HG03108 (cell line): Measurements from ENCODE around the gene PAX4.
A peak's percentile ranks its signal among the peaks of the same experiment; 100 is the strongest.

Source experiments
- ATAC-seq: cut with Tn5 transposase; IDR thresholded peaks from one replicate; pipeline ENCODE4 v1.9.1; 2021; ENCODE audit warnings: moderate library complexity; ENCODE audit not compliant: unreplicated experiment

Gene PAX4

DNA sequence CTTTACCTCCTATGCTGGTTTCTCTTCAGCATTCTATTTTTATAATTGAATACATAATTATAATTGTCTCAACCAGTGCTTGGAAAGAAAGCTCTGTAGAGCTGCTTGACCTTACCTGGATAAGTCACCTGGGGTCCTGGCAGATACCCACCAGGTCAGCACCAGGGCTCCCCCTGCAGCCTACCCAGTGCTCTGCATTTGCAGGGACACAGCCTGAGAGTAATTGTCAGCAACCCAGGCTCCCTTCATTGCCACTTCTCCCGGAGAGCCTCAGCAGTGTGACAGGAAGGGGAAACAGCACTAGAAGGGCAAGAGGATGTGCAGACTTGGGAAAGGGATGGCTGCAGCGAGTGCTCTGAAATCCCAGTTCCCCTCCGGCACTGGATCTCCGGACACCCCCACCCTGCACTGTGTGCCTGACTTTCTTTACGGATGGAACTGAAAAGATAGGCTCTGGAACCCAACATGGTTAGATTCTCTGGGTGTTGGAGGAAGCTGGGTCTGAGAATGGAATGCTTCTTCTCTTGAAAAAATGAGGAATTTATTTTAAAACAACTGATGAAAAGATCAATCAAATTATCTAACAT, 11.4 kb upstream of the PAX4 start:
- peak; percentile 56 for ATAC-seq

DNA sequence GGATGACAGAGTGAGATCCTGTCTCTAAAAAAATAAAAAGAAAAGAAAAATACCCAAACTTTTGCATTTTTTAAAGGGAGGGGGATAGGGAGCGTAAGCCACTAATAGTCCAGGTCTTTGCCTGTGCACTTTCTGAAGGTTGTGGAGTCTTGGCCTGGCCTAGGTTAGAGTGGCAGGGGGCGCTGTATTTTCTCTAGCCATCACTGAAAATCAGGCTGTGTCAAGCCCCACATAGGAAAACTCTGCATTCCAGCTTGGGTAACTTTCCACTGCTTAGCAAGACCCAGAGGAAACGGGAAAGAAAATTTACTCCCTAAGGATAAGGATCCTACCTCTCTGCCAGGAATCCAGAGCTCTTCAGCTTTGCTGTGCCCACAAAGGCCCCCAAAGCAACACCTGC, 10.5 kb upstream of the PAX4 start:
- no peak for ATAC-seq

DNA sequence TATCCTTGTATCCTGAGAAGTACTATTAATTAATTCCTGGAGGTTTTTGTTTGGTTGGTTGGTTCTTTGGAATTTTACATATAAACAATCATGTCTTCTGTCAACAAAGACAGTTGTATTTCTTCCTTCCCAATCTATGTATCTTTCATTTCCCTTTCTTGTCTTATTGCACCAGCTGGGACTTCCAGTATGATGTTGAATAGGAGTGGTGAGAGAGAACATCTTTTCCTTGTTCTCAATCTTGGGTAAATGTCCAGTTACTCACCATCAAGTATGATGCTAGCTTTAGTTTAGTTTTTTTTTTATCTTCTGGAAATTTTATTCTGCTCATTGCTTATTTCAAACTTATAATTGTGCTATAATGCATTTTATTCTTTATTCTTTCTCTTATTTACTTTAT, 7.4 kb upstream of the PAX4 start:
- no peak for ATAC-seq

DNA sequence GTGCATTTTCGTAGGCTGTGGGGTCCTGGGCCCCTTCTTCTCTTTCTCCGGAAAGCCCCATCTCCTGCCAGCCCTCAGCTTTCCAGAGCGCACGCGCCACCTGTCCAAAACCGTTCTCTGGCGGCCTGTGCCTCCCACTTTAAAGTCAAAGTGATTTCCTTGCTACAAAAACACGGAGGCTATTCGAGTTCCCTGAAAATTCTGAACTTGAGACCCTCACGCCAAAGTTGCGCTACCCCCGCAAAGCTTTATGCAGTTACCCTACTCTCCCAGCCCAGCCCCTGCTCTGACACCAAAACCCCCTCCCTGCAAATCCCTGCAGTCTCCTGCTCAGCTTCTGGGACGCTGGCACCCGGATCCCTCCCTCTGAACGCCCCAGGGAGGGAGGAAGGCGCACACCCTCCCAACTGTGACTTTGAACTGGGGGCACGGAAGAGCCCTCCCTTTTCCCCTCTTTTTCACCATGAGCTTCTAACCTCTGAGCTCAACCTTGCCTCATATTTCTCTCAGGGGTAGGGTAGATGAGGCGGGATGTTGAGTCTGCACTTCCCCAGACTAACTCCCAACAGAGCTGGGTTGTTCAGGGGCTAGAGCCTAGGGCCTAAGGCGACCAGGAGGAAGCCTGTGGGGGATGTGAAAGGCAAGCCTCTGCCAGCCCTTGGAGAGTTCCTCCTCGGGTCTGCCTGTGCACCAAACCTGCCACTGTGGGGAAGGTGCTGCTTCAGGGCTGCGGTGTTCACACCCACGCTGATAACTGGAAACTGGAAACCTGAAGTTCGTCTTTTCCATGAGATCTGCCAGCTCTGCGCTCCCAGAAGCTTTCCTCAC, 2.7 kb upstream of the PAX4 start:
- no peak for ATAC-seq

DNA sequence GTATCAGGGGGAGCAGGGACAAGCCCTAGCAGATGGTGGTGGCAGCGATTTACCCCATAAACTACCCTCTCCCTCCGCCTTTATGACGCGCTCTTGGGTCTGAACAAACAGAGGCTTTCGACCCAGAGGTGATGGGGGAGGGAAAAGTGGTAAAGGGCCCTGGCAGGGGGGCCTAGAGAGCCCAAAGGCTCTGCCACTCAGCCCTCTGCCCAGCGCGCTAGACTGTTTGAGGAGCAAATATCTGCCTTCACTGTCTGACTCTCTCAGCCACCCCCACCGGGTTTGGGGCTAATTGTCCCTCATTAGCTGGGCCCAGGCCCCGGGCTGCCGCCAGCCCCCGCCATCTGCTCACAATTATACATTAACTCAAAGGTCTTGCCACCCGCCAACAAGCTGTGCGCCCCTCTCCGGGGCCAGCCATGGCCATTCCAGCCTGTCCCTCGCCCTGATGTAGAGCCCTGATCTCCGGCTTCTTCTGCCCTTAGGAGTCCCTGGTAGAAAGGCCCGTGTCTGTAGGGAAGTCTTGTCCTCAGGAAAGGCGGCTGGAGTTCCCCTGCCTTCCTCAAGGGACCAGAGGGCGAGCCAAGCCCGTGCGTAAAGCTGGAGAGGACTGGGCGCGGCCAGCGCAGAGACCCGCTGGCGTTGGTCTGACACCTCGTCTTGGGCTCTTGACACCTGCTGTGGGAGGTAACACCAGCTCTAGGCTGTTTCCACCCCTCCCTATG, 1.9 kb upstream of the PAX4 start:
- ATAC-seq: no peak

DNA sequence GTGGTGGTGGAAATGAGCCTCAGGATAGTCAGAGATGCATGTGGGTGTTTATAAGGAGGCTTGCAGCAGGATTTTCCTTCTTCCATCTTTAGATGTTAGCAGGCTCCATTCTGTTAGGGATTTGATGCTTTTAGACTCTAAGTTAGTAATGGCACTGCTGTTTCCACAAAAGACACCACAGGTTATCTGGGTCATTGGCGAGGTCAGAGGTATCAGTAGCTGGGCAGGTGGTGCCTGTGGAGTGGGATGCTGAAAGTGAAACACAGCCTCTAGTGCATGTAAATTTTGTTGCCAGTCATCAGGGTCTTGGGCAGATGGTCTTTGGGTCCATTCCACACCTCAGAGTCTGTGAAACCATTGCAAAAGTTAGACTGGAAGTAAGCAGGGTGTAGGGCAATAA, 833 bp upstream of the PAX4 start:
- ATAC-seq: no peak

DNA sequence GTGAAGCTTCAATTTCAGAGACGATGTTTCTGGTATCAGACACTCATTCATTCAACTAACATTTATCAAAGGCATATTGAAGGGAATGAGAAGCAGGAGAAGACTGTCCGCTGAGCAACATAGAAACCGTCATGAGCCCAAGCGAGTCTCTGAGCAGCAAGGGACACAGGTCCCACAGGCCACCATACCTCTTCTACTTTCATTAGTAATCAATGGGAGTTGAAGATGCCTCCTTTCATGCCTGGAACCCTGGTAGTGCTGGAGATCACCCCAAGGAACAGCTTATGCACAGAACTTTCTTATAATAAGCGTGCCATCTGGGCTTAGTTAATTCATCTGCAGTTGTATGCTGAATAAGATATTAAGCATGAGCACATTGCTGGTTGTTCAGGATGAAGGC, 1.2 kb downstream of the PAX4 start:
- ATAC-seq: no peak

DNA sequence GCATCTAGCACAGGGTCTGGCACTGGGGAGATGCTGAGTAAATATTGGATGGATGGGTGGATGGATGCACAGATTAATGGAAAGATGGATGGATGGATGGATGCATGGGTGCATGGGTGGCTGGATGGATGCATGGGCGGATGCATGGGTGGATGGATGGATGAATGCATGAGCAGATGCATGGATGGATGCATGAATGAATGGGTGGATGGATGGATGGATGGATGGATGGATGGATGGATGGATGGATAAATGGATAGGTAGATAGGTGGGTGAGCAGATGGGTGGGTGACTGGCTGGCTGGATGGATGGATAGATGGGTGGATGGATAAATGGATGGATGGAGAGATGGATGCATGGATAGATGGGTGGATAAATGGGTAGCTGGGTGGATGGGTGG, 5.7 kb downstream of the PAX4 start:
- no peak for ATAC-seq

DNA sequence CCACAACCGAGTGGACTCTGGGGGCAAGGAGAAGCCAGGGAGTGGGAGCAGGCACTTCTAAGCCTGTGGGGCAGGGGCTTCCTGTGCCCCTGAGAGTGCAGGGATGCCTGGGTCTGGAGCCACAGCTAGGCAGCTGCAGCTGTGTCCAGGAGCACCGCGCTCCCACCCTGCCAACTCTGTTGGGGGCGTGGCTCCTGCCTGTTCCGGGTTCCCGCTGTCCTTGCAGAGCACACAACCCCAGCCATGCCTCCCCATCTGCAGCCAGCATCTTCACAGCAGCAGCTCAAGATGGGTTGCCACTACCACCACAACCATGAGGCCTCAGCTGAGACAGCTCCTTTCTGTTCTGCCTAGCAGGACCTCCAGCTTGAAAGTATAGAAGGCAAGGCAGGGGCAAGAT, 8.6 kb downstream of the PAX4 start:
- no peak for ATAC-seq

DNA sequence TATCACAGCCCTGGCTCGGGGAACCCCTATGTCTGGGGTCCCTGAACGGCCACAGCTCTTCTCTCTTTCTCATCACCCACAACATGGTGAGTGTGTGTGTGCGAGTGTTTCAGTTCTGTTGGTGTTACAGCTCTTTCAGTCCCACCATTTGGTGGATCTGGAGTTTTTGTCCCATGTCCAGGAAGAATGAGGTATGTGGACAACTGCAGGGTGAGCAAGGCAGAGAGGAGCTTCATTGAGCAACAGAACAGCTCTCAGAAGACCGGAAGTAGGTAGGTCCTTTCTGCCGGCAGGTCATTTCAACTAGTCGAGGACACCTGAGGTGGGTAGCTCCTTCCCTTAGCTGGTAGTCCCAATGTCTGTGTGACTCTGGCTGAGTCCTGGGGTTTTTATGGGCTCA, 9.5 kb downstream of the PAX4 start:
- ATAC-seq: no peak

DNA sequence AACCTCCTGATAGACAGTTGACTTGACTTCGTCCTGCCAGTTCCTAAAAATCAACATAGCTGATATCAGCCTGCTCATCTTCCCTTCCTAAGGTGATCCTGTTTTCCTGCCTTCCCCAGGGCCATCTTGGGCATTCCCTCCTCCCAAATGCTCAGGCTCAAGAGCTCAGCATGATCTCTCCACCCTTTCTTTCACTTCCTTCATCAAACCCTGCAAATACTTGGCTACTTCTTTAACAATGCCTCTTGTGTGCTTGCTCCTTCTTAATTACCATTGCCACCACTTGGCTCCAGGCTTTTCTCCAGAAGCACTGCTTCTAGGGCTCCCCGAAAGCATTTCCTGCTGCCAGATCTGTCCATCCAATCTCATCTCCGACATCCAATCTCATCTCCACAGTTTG, 17.1 kb downstream of the PAX4 start:
- no peak for ATAC-seq

DNA sequence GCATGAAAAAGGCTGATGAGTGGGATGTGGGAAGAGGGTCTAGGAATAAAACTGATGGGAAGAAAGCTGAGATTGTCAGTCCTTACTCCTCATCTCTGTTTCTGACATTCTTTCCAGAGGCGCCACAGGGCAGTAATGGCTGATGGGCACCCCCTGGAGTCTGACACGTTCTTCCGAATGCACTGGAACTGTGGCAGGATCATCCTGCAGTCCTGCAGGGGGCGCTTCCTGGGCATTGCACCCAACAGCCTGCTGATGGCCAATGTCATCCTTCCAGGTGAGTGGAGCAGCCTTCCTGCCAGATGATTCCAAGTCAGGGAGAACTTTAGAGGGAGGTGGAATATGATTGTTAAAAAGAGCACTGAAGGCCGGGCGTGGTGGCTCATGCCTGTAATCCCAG, 19.6 kb downstream of the PAX4 start:
- no peak for ATAC-seq

DNA sequence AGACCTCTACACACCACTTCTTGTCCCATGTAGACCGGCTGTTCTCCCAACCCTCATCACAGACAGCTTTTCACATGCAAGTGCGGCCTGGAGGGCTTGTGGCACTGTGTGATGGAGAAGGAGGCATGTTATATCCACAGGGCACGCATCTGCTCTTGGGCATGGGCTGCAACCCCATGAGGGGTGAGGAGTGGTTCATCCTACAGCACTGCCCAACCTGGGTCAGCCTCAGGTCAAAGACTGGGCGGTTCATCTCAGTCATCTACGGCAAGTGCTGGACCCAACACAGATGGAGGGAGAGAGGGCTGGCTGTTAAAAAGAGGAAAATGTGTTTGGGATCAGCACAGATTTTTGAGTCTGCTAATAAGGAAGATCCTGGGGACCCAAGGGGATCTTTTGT, 22.2 kb downstream of the PAX4 start:
- ATAC-seq: no peak

DNA sequence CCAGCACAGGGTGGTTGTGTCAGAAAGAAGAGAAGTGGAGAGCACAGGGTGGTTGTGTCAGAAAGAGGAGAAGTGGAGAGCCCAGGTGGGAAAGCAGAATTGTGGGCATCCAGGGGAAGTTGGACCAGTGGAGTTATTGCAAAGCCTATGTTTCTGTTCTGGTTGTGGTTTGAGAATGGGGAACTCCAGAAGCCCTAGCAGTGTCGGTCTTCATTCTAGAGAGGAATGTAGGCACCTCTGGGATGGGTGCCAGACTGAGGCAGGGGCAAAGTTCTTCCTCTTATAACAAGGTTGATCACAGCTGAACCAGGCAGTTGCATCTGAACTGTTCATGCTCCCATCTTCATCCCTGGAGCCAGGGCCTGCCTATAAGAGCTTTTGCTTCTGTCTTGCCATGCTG, 23.5 kb downstream of the PAX4 start:
- no peak for ATAC-seq

DNA sequence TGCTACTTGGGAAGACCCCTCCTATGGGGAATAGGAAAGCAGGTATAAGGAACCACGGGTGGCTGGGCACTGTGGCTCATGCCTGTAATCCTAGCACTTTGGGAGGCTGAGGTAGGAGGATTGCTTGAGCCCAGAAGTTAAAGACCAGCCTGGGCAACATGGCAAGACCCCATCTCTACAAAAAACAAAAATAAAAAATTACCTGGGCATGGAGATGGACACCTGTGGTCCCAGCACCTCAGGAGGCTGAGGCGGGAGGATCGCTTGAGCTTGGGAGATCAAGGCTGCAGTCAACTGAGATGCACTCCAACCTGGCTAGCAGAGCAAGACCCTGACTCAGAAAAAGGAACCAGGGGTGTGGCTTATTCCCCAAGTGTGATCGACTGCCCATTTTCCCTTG, 25.4 kb downstream of the PAX4 start:
- no peak for ATAC-seq

DNA sequence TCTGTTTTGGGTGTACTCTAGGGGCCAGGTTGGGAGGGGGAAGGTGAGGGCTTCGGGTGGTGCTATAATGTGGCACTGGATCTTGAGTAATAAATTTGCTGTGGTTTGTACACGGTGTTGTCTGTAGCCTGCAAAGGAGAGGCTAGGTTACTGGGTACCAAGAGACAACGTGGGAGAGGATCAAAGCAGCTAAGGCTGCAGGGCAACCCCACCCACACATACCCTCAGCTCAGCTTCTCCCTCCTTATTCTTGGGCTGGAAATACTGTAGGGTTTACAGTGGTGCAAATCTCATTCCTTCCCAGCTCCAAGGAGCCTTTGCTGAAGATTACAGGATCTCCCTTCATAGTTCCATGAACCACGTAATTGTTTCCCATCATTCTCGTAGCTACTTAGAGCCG, 26.4 kb downstream of the PAX4 start:
- no peak for ATAC-seq

DNA sequence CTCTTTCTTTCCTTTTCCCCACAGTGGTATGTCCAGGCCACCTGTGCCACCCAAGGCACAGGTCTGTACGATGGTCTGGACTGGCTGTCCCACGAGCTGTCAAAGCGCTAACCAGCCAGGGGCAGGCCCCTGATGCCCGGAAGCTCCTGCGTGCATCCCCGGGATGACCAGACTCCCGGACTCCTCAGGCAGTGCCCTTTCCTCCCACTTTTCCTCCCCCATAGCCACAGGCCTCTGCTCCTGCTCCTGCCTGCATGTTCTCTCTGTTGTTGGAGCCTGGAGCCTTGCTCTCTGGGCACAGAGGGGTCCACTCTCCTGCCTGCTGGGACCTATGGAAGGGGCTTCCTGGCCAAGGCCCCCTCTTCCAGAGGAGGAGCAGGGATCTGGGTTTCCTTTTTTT, 26.8 kb downstream of the PAX4 start:
- no peak for ATAC-seq

DNA sequence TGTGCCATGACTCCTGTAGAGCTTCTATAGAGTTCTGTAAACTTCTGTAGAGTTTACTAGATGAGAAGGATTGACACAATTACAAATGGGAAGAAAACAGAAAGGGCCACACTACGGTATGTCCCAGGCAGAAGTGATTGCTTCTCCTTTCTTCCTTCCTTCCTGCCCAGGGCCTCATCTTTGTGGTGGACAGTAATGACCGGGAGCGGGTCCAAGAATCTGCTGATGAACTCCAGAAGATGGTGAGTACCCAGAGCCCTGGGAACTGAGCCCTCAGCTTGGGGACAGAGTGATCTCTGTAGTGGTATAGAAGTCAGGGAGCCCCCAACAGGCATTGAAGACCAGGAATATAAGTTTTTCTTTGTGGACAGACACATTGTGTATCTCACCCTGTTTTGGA, 28.0 kb downstream of the PAX4 start:
- no peak for ATAC-seq

DNA sequence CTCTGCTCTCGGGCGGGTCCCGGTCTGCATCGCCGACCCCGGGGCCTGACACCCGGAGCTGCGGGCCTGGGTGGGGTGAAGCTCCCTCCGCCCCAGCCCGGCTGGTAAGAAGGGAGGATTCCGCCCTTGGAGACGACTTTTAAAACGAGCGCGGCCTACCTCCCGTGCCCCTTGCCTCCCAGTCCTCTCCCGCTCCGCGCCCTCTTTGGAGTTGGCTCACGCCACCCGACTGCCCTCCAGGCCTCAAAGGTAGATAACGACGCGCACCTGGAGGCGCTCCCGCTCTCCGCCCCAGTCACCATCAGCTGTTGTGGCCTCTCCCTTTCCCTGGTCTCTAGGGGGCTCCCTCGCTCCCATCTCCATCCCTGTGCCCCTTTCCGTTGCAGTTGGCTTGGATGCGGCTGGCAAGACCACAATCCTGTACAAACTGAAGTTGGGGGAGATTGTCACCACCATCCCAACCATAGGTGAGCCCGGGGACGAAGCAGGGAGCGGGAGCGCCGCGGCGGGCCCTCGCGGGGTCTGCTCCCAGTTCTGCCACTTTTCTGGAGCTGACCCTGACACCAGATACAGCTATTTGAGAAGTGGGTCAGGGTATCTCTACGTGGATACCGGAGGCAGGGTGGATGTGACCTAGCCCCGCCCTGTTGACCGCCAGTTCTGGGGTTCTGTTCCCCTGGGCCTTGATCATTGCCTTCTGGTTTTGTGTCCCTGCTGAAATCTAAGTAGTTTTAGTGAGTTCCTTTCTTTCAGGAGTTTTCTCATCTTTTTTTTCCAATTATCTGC, 29.1 kb downstream of the PAX4 start:
- ATAC-seq: peak; percentile 17

DNA sequence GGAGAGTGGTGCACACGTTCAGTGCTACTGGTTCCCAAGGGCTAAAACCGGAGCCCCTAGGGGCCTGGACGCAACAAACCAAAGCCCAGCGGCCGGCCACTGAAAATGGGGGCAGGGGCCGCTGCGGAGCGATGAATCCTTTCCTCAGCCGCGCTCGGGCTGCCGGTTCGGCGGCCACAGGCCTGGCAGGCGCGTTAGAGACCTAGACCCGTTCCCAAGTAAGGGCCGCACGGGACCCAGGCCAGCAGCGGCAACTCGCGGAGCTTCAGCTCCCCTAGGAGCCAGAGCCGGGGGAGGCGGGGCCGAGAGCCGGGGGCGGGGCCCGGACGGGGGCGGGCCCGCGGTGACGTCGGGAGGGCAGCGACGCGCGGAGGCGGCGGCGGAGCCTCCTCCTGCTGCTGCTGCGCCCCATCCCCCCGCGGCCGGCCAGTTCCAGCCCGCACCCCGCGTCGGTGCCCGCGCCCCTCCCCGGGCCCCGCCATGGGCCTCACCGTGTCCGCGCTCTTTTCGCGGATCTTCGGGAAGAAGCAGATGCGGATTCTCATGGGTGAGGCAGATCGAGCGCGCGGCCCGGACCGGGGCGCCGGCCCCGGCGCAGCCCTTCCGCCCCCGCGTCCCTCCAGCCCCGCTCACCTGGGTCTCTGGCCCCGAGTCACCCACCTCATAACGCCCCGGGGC, 29.8 kb downstream of the PAX4 start, which contains the start of gene ARF5:
Gene ARF5 (plus strand): TSS at position 393 of the 678 bp plus-strand sequence. CDS start 88 bp downstream, at position 481.
- ATAC-seq: peak; percentile 74

DNA sequence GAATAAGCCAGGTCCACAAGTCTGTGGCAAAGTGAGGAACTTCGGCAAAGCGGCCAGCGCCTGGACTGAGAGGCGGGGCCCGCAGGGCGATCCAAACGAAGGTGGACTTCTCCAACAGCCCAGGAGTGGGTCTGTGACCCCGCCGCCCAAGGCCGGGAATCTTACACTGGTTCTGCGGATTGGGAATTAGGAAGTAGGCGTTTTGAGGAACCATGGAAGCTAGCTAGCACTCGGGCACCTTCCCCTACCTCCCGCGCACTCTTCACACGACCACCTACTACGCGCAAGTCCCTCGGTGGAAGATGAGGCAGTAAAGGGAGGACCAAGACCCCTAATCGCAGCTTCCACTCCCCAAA, 30.3 kb downstream of the PAX4 start:
- no peak for ATAC-seq
